CD4-positive, CD25-positive, alpha-beta regulatory T cell (primary cell): Measurements from ENCODE around the gene ADAMTS18. TPM values are rescaled to one million over a fixed set of nuclear protein-coding genes. Genes with fewer than 3 reads are reported as not detected.

Experiments
- ATAC-seq, 2 donors: fragments of 150-1000 bp; cut with Tn5 transposase; one replicate each; pipeline ENCODE4 v1.10.0; 2021; ENCODE audit warnings: low read depth in 2 of 2, moderate number of reproducible peaks in 2 of 2, moderate library complexity in 1 of 2
- DNase-seq, 3 donors: peaks; one replicate each; pipeline versions ENCODE4 v3.0.0 to v3.0.0-alpha.2; 2012 to 2022; ENCODE audit warnings: mixed read lengths in 1 of 3
- H3K27ac ChIP-seq: one replicate; pipeline ENCODE4 v1.7.0; 2013; ENCODE audit warnings: mild to moderate bottlenecking, low read length; ENCODE audit not compliant: insufficient read depth, poor library complexity, severe bottlenecking
- H3K27me3 ChIP-seq: one replicate; pipeline ENCODE4 v1.7.0; 2013; ENCODE audit warnings: low read length; ENCODE audit not compliant: control insufficient read depth, insufficient read depth
- H3K36me3 ChIP-seq: one replicate; pipeline ENCODE4 v1.7.0; 2013; ENCODE audit warnings: mild to moderate bottlenecking, low read length, moderate library complexity; ENCODE audit not compliant: control insufficient read depth, insufficient read depth
- H3K4me1 ChIP-seq: 2 replicates; pipeline ENCODE4 v1.7.0; 2013; ENCODE audit warnings: mild to moderate bottlenecking, low read length; ENCODE audit not compliant: insufficient read depth, control insufficient read depth, poor library complexity, severe bottlenecking
- H3K4me3 ChIP-seq: one replicate; pipeline ENCODE4 v1.7.0; 2013; ENCODE audit warnings: low read depth, mild to moderate bottlenecking, low read length, moderate library complexity
- H3K9me3 ChIP-seq, 2 experiments: 1 replicate in 1 of 2; 2 replicates in 1 of 2; pipeline ENCODE4 v1.7.0; 2013; ENCODE audit warnings: low read length in 2 of 2, mild to moderate bottlenecking in 1 of 2, moderate library complexity in 1 of 2; ENCODE audit not compliant: control insufficient read depth in 2 of 2
- H3K27ac Mint-ChIP-seq, 3 donors: one replicate each; pipeline ENCODE4 v1.8.0; 2020 to 2022; ENCODE audit warnings: mild to moderate bottlenecking in 3 of 3, mixed read lengths in 3 of 3, moderate library complexity in 2 of 3
- H3K27me3 Mint-ChIP-seq: one replicate; pipeline ENCODE4 v1.8.0; 2022; ENCODE audit warnings: mild to moderate bottlenecking, mixed read lengths
- H3K36me3 Mint-ChIP-seq: one replicate; pipeline ENCODE4 v1.8.0; 2020; ENCODE audit warnings: mixed read lengths
- H3K4me1 Mint-ChIP-seq, 4 donors: one replicate each; pipeline ENCODE4 v1.8.0; 2020 to 2022; ENCODE audit warnings: mixed read lengths in 4 of 4, mild to moderate bottlenecking in 1 of 4
- H3K4me3 Mint-ChIP-seq, 4 donors: one replicate each; pipeline ENCODE4 v1.8.0; 2020 to 2022; ENCODE audit warnings: mild to moderate bottlenecking in 4 of 4, mixed read lengths in 4 of 4, moderate library complexity in 3 of 4
- H3K9me3 Mint-ChIP-seq, 7 donors: one replicate each; pipeline ENCODE4 v1.8.0; 2020 to 2022; ENCODE audit warnings: mixed read lengths in 7 of 7, mild to moderate bottlenecking in 3 of 7, moderate library complexity in 2 of 7
- polyA plus RNA-seq, 4 donors: library from polyadenylated mRNA; unstranded; fragments of 300-500 nt; fragmentation: Illumina TruSeq; gene quantifications; one replicate each; pipeline ENCODE4 v1.2.3, GENCODE V29; 2021
- total RNA-seq: library from RNA; stranded (reverse); gene quantifications from one replicate; pipeline ENCODE4 v1.2.3, GENCODE V29; 2022

ADAMTS18 gene
- total and polyA plus RNA-seq, 5 donors from 2014 or later: not detected

DNA sequence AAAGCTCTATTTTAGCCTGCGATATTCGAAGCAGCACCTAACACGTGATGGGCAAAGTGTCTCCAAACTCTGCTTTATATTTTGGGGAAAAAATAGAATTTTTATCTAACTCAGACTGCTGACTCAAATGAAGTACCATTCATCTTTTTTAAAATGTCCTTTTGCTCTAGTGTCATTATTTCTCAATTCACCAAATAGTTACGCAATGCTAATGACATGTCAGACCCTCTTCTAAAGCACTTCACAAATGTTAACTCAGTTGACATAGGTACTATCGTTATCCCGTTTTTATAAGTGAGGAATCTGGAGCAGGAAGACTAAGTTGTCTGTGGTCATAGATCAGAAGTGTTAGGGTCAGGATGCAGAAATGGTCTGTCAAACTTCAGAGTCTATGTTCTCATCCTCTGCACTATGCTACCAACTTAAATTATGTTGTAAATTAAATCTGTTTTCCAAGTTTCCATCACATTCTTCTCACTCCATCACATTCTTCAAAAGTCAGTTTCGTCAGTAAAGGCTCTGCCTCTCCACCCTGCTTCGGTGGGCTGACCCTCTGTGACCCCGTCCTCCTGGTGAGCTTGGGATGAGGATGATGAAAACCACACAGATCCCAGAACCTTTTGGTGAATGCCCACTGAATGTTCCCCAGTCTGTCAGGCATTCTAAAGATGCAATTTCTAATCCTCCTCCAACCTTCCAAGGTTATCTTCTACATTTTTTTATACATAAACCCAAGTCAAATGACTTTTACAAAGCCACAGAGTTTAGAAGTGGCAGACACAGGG is 102.8 kb downstream of the ADAMTS18 start:
- H3K36me3 Mint-ChIP-seq: no peaks in the 10 kb centered on the region
- H3K27me3 Mint-ChIP-seq: no peaks in the 10 kb centered on the region
- no peak for DNase-seq
- peaks cover 0 to 1% (median 0%) of the 10 kb centered on the region in 7 donors for H3K9me3 Mint-ChIP-seq
- H3K27ac ChIP-seq: no peak overlapping the region
- ATAC-seq: no peak
- no peaks in the 10 kb centered on the region for H3K4me1 ChIP-seq
- H3K27me3 ChIP-seq: no peaks in the 10 kb centered on the region
- no peaks in the 10 kb centered on the region for H3K36me3 ChIP-seq
- H3K4me3 ChIP-seq: no peak overlapping the region
- no peaks in the 10 kb centered on the region for H3K4me1 Mint-ChIP-seq
- no peak overlapping the region for H3K27ac Mint-ChIP-seq
- H3K9me3 ChIP-seq: no peaks in the 10 kb centered on the region
- no peak overlapping the region for H3K4me3 Mint-ChIP-seq

DNA sequence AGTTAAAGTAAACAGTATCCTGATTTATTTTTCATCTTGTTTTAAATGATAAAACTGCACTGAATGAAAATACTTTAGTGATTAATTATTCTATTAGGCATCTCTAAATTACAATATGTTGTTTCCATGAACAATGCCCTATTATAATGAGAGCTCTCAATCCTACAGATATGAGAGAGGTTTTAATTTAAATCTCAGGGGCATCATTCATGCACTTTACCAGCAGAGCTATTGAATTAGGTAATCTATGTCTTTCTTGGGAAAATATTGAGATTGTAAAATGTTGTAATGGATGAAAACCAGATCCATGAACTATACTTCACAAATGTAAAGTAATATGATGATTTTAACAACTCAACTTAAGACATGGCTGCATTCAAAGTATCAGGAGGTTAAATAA is 103.8 kb downstream of the ADAMTS18 start:
- H3K27ac ChIP-seq: no peak overlapping the region
- no peak overlapping the region for H3K27ac Mint-ChIP-seq
- H3K4me1 ChIP-seq: no peaks in the 10 kb centered on the region
- no peak overlapping the region for H3K4me3 Mint-ChIP-seq
- no peaks in the 10 kb centered on the region for H3K9me3 ChIP-seq
- H3K4me1 Mint-ChIP-seq: no peaks in the 10 kb centered on the region
- no peaks in the 10 kb centered on the region for H3K27me3 ChIP-seq
- no peaks in the 10 kb centered on the region for H3K36me3 Mint-ChIP-seq
- peaks cover 0 to 3% (median 0%) of the 10 kb centered on the region in 7 donors for H3K9me3 Mint-ChIP-seq
- ATAC-seq: no peak
- H3K36me3 ChIP-seq: no peaks in the 10 kb centered on the region
- DNase-seq: no peak
- H3K27me3 Mint-ChIP-seq: no peaks in the 10 kb centered on the region
- no peak overlapping the region for H3K4me3 ChIP-seq

DNA sequence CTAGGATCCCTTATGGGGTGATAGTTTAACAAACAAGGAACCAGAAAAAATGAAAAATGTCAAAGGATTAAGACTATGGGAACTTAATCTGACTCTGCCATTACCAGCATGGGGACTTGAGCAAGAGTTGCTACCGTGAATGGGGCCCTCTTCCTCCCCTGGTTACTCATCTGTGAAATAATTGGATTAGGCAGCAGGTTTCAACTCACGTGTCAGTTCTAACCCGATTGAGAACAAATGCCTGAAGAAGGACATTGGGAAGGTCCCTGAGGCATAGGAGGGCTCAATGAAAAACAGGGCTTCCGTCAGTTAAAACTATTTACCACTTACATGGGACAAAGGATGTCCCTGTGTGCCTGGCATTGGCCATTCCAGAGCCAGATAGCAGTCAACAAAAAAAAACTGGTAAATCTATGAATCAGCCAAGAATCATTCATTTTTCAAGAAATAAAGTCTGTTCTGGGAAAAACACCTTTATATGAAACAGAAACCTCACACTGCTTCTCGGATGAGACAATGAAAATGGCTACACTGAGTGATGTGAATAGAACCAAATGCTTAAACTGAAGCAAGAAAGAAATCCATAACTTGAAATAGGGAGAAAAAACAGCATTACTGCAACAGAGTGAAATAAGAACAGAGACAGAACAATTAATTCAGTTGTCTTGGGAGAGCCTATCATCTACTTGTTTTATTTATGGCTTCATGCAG is 104.3 kb downstream of the ADAMTS18 start:
- no peaks in the 10 kb centered on the region for H3K36me3 ChIP-seq
- H3K9me3 ChIP-seq: no peaks in the 10 kb centered on the region
- Mint-ChIP-seq H3K27me3 (no peaks in the 10 kb centered on the region), H3K36me3 (no peaks in the 10 kb centered on the region), H3K4me1 (no peaks in the 10 kb centered on the region), H3K4me3 (no peak overlapping the region), H3K27ac (no peak overlapping the region), H3K9me3 (peaks cover 0 to 3% (median 0%) of the 10 kb centered on the region in 7 donors)
- no peak overlapping the region for H3K4me3 ChIP-seq
- no peaks in the 10 kb centered on the region for H3K4me1 ChIP-seq
- no peak overlapping the region for H3K27ac ChIP-seq
- H3K27me3 ChIP-seq: no peaks in the 10 kb centered on the region
- no peak for ATAC-seq
- DNase-seq: no peak

DNA sequence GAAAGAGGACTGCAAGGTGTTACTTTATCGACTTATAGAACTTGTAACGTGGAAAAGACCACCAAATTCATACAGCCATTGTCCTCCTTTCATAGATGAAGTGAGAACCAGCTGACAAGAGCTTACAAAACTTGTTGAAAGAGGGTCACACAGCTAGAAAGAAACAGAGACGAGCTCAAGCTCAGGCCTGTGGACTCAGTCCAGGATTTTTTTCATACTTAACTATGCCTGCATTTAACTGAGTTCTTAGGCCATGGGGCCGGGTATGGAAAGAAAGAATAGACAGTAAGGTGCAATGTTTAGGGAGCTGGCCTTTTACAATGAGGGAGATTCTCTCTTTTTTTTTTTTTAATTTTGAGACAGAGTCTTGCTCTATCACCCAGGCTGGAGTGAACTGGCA is 106.1 kb downstream of the ADAMTS18 start:
- Mint-ChIP-seq H3K27ac (no peak overlapping the region), H3K27me3 (no peaks in the 10 kb centered on the region), H3K4me3 (no peak overlapping the region), H3K9me3 (peaks cover 0 to 3% (median 0%) of the 10 kb centered on the region in 7 donors), H3K36me3 (no peaks in the 10 kb centered on the region), H3K4me1 (no peaks in the 10 kb centered on the region)
- no peak overlapping the region for H3K27ac ChIP-seq
- no peaks in the 10 kb centered on the region for H3K36me3 ChIP-seq
- no peaks in the 10 kb centered on the region for H3K4me1 ChIP-seq
- DNase-seq: no peak
- H3K4me3 ChIP-seq: no peak overlapping the region
- H3K9me3 ChIP-seq: no peaks in the 10 kb centered on the region
- no peak for ATAC-seq
- no peaks in the 10 kb centered on the region for H3K27me3 ChIP-seq

DNA sequence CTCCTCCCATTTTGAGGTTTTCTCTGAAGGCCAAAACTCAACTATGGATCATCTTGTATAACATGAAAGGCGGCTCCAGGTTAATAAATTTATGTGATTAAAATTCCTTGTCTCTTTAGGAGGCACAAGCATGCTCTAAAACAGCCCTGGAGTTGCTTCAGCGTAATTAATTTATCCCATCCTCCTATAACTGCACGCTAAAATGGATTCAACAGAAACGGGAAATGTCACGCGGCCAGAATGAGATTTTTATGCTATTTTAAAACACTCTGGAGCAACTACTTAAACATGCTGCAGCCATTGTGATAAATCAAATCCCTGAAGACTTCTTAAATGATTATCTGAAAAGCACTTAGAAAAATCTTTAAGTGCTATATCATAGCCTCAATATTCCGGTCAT is 106.6 kb downstream of the ADAMTS18 start:
- ATAC-seq: no peak
- no peaks in the 10 kb centered on the region for H3K9me3 ChIP-seq
- H3K36me3 Mint-ChIP-seq: no peaks in the 10 kb centered on the region

DNA sequence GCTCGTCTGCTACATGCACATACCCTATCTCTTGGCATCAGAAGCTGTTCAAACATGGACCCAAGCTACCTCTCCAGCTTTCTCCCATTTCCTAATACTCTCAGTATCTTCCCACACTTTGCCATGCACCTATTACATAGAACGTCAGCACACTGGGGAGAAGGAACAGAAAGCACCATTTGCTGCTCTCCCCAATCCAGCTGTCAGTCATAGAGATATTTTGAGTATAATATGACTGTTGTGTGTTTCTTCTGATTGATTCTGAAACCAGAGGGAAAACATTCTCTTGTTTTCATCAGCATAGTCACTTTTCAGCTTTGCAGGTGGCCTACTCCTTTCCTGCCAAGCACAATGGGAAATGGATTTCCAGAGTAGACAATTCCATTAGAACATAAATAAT is 107.1 kb downstream of the ADAMTS18 start:
- no peak overlapping the region for H3K27ac ChIP-seq
- H3K4me1 ChIP-seq: no peaks in the 10 kb centered on the region
- no peaks in the 10 kb centered on the region for H3K27me3 Mint-ChIP-seq
- DNase-seq (no peak), ATAC-seq (no peak)
- H3K36me3 ChIP-seq: no peaks in the 10 kb centered on the region
- no peaks in the 10 kb centered on the region for H3K9me3 ChIP-seq
- no peak overlapping the region for H3K4me3 ChIP-seq
- no peak overlapping the region for H3K4me3 Mint-ChIP-seq
- H3K36me3 Mint-ChIP-seq: no peaks in the 10 kb centered on the region
- H3K27ac Mint-ChIP-seq: no peak overlapping the region
- H3K27me3 ChIP-seq: no peaks in the 10 kb centered on the region
- no peaks in the 10 kb centered on the region for H3K4me1 Mint-ChIP-seq
- H3K9me3 Mint-ChIP-seq: peaks cover 0 to 3% (median 0%) of the 10 kb centered on the region in 7 donors

More for the DNA sequence above, 106.6 kb downstream of the ADAMTS18 start:
- no peaks in the 10 kb centered on the region for H3K36me3 ChIP-seq
- no peaks in the 10 kb centered on the region for H3K27me3 ChIP-seq
- no peaks in the 10 kb centered on the region for H3K4me1 ChIP-seq
- DNase-seq: no peak
- no peak overlapping the region for H3K4me3 ChIP-seq
- H3K4me1 Mint-ChIP-seq: no peaks in the 10 kb centered on the region
- H3K27ac Mint-ChIP-seq: no peak overlapping the region
- H3K9me3 Mint-ChIP-seq: peaks cover 0 to 3% (median 0%) of the 10 kb centered on the region in 7 donors
- H3K27me3 Mint-ChIP-seq: no peaks in the 10 kb centered on the region
- no peak overlapping the region for H3K4me3 Mint-ChIP-seq
- no peak overlapping the region for H3K27ac ChIP-seq

DNA sequence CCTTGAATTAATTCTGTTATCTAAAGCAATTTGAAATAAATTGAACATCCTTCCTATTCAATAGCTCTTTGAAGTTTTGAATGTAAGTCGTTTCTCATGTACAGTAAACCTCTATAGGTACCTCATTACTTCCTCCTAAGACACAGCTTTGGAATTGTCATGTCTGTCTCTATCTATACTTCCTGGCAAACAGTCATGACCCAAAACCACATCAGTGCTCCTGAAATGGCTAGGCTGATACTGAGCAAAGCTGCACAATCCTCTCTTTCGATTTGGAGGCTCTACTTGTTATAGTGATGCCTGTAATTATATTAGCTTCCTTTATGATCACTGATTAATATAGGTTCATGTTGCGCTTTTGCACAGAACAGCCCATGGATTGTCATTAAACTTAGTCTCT is 110.1 kb downstream of the ADAMTS18 start:
- no peaks in the 10 kb centered on the region for H3K27me3 ChIP-seq
- H3K9me3 Mint-ChIP-seq: peaks cover 0 to 3% (median 0%) of the 10 kb centered on the region in 7 donors

More for the DNA sequence above, 110.1 kb downstream of the ADAMTS18 start:
- Histone ChIP-seq H3K4me1 (no peaks in the 10 kb centered on the region), H3K36me3 (no peaks in the 10 kb centered on the region), H3K9me3 (no peaks in the 10 kb centered on the region), H3K4me3 (no peak overlapping the region), H3K27ac (no peak overlapping the region)
- ATAC-seq: no peak
- H3K4me3 Mint-ChIP-seq: no peak overlapping the region
- H3K27ac Mint-ChIP-seq: no peak overlapping the region
- H3K4me1 Mint-ChIP-seq: no peaks in the 10 kb centered on the region
- H3K27me3 Mint-ChIP-seq: peaks cover 5% of the 10 kb centered on the region
- H3K36me3 Mint-ChIP-seq: no peaks in the 10 kb centered on the region
- DNase-seq: no peak
